GM23248 (cell line): ENCODE data around the gene HDAC4.

Experiments
- EZH2 ChIP-seq: fragments of 200-600 bp; sonication (generic); IDR thresholded peaks from 2 replicates; pipeline ENCODE4 v1.6.1; 2018; ENCODE audit warnings: antibody characterized with exemption, mild to moderate bottlenecking; ENCODE audit not compliant: insufficient read depth, poor library complexity, severe bottlenecking
- EZH2phosphoT487 ChIP-seq: fragments of 200-600 bp; sonication (generic); IDR thresholded peaks from 2 replicates; pipeline ENCODE4 v1.6.1; 2018; ENCODE audit warnings: antibody characterized with exemption, moderate library complexity, mild to moderate bottlenecking, low read depth; ENCODE audit not compliant: insufficient read depth

DNA sequence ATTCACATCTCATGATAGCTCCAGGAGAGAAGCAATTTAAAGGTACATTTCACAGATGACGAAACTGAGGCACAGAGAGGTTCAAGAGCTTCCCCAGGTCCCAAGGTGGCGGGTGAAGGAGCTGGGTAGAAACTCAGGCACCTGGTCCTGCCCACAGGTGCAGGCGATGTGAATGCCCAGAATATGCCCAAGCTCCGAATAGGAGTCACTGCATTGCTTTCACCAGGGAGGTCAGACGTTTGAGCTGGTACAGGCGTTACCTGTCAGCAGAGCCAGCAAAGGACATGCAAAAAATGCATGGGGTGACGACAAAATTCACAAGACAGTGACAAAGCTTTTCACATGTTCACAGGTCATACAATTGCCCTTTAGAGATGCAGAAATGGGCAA lies 247.9 kb downstream of the HDAC4 start:
- TF ChIP-seq EZH2 (no peak), EZH2phosphoT487 (no peak)
